ENCODE data around the gene ARHGAP22. TPM values are rescaled to one million over a fixed set of nuclear protein-coding genes. Genes with fewer than 3 reads are reported as not detected.

ARHGAP22 gene
- total RNA-seq, 1 experiment from 2014 or later = 1.8 TPM

- no peak for TF ChIP-seq REST (IDR thresholded peaks at IDR 0.05; ENCODE audit: insufficient read depth in 1 of 2, low read depth in 2 of 2, low read length in 1 of 2)
These were observed 87.4 kb downstream of the ARHGAP22 start (continued) for GRCh38 chr10:48517482-48517881.

- CTCF ChIA-PET = no interaction called here
- in situ Hi-C loops (cut with HindIII; ENCODE audit: low pct_unique_long_range_greater_than_20kb, low sequenced_read_pairs) = no loop called here
- no TSS peak for BruUV-seq (replicated peaks)
- no peaks in the 10 kb centered on the region for H3K36me3 ChIP-seq (ENCODE audit: control insufficient read depth, insufficient read depth, low read length)
- H3K27ac ChIP-seq (ENCODE audit: low read length) = no peak overlapping the region
- no peak overlapping the region for H3K4me3 ChIP-seq (ENCODE audit: low read depth in 2 of 2, low read length in 2 of 2)
- peaks cover 9% of the 10 kb centered on the region; the same call in 1 of the 2 replicates for H3K9me3 ChIP-seq (ENCODE audit: control insufficient read depth, insufficient read depth, low read depth, low read length)
- DNase-seq (ENCODE audit: low read depth, low spot score) (no peak), ATAC-seq (no peak)
- H3K4me1 ChIP-seq (ENCODE audit: control insufficient read depth, insufficient read depth, low read length) = no peaks in the 10 kb centered on the region
- H3K27me3 ChIP-seq (ENCODE audit: control insufficient read depth, insufficient read depth, low read length) = peaks cover 4% of the 10 kb centered on the region; the same call in 1 of the 2 replicates
- intact Hi-C loops (cut with micrococcal nuclease; ENCODE audit: unreplicated experiment) = no loop called here
- POLR2A ChIA-PET = no interaction called here
- TF ChIP-seq CTCF (IDR thresholded peaks at IDR 0.05) (no peak), TCF7L2 (IDR thresholded peaks at IDR 0.05; ENCODE audit: low read depth, low read length) (no peak), POLR2AphosphoS5 (IDR thresholded peaks at IDR 0.05; ENCODE audit: low read depth, low read length) (no peak)
These were observed 88.0 kb downstream of the ARHGAP22 start for GRCh38 chr10:48516911-48517310.

- BruUV-seq (replicated peaks) = no TSS peak
- Histone ChIP-seq H3K36me3 (ENCODE audit: control insufficient read depth, insufficient read depth, low read length) (no peaks in the 10 kb centered on the region), H3K4me1 (ENCODE audit: control insufficient read depth, insufficient read depth, low read length) (no peaks in the 10 kb centered on the region), H3K9me3 (ENCODE audit: control insufficient read depth, insufficient read depth, low read depth, low read length) (peaks cover 9% of the 10 kb centered on the region; the same call in 1 of the 2 replicates), H3K4me3 (ENCODE audit: low read depth in 2 of 2, low read length in 2 of 2) (no peak overlapping the region), H3K27ac (ENCODE audit: low read length) (no peak overlapping the region), H3K27me3 (ENCODE audit: control insufficient read depth, insufficient read depth, low read length) (no peaks in the 10 kb centered on the region)
- ATAC-seq (no peak), DNase-seq (ENCODE audit: low read depth, low spot score) (no peak)
- CTCF ChIA-PET = no interaction called here
- in situ Hi-C loops (cut with HindIII; ENCODE audit: low pct_unique_long_range_greater_than_20kb, low sequenced_read_pairs) (no loop called here), intact Hi-C loops (cut with micrococcal nuclease; ENCODE audit: unreplicated experiment) (no loop called here)
- TF ChIP-seq TCF7L2 (IDR thresholded peaks at IDR 0.05; ENCODE audit: low read depth, low read length) (no peak), SIN3A (IDR thresholded peaks at IDR 0.05; ENCODE audit: borderline replicate concordance, insufficient read depth, low read depth, low read length) (no peak), REST (IDR thresholded peaks at IDR 0.05; ENCODE audit: insufficient read depth in 1 of 2, low read depth in 2 of 2, low read length in 1 of 2) (no peak), POLR2AphosphoS5 (IDR thresholded peaks at IDR 0.05; ENCODE audit: low read depth, low read length) (no peak), CTCF (IDR thresholded peaks at IDR 0.05) (no peak)
- POLR2A ChIA-PET = no interaction called here
These were observed 90.0 kb downstream of the ARHGAP22 start for GRCh38 chr10:48514916-48515315.
